ENCODE data around the gene HDAC4. TPM values are rescaled to one million over a fixed set of nuclear protein-coding genes. Genes with fewer than 3 reads are reported as not detected.

The HDAC4 gene
- total RNA-seq, 1 experiment from 2014 or later: 61.5 TPM

GRCh38 chr2:239252393-239252792 lies 148.4 kb downstream of the HDAC4 start:
- POLR2A ChIA-PET (ENCODE audit: unreplicated experiment): no interaction called here
- Histone ChIP-seq H3K36me3 (ENCODE audit: low read depth) (no peaks in the 10 kb centered on the region), H3K27ac (no peak overlapping the region), H3K79me2 (ENCODE audit: low read depth) (peaks cover 22% of the 10 kb centered on the region), H3K27me3 (ENCODE audit: insufficient read depth, low read depth) (no peaks in the 10 kb centered on the region), H4K20me1 (ENCODE audit: insufficient read depth) (no peaks in the 10 kb centered on the region), H3K9me2 (ENCODE audit: insufficient read depth) (no peaks in the 10 kb centered on the region), H3K9me3 (ENCODE audit: insufficient read depth, low read depth) (no peaks in the 10 kb centered on the region), H3F3A (ENCODE audit: insufficient read depth, low read depth) (peaks cover 25% of the 10 kb centered on the region), H2AFZ (no peak overlapping the region), H3K4me2 (no peak overlapping the region), H3K4me3 (no peak overlapping the region), H3K4me1 (replicated peaks; ENCODE audit: insufficient read depth) (peaks cover 26% of the 10 kb centered on the region)
- no peak for DNase-seq
- CTCF ChIA-PET: no interaction called here
- BruUV-seq (replicated peaks): no TSS peak
- TF ChIP-seq, protein P1, sequence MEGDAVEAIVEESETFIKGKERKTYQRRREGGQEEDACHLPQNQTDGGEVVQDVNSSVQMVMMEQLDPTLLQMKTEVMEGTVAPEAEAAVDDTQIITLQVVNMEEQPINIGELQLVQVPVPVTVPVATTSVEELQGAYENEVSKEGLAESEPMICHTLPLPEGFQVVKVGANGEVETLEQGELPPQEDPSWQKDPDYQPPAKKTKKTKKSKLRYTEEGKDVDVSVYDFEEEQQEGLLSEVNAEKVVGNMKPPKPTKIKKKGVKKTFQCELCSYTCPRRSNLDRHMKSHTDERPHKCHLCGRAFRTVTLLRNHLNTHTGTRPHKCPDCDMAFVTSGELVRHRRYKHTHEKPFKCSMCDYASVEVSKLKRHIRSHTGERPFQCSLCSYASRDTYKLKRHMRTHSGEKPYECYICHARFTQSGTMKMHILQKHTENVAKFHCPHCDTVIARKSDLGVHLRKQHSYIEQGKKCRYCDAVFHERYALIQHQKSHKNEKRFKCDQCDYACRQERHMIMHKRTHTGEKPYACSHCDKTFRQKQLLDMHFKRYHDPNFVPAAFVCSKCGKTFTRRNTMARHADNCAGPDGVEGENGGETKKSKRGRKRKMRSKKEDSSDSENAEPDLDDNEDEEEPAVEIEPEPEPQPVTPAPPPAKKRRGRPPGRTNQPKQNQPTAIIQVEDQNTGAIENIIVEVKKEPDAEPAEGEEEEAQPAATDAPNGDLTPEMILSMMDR (conservative IDR thresholded peaks at IDR 0.05): no peak
- no peak for TF ChIP-seq EZH2 (IDR thresholded peaks at IDR 0.05; ENCODE audit: low read depth)
- intact Hi-C loops (cut with micrococcal nuclease; ENCODE audit: unreplicated experiment): no loop called here

- H3K27me3 ChIP-seq (ENCODE audit: insufficient read depth, low read depth): no peaks in the 10 kb centered on the region
- H3K4me2 ChIP-seq: no peak overlapping the region
- H4K20me1 ChIP-seq (ENCODE audit: insufficient read depth): no peaks in the 10 kb centered on the region
- H3K36me3 ChIP-seq (ENCODE audit: low read depth): no peaks in the 10 kb centered on the region
- peaks cover 18% of the 10 kb centered on the region for H3K79me2 ChIP-seq (ENCODE audit: low read depth)
- CTCF ChIA-PET: no interaction called here
- H3F3A ChIP-seq (ENCODE audit: insufficient read depth, low read depth): peaks cover 29% of the 10 kb centered on the region
- H3K4me3 ChIP-seq: no peak overlapping the region
- peaks cover 25% of the 10 kb centered on the region for H3K4me1 ChIP-seq (replicated peaks; ENCODE audit: insufficient read depth)
- H2AFZ ChIP-seq: no peak overlapping the region
- H3K27ac ChIP-seq: no peak overlapping the region
- TF ChIP-seq, protein P1 (conservative IDR thresholded peaks at IDR 0.05): no peak
- no peak for TF ChIP-seq EZH2 (IDR thresholded peaks at IDR 0.05; ENCODE audit: low read depth)
- POLR2A ChIA-PET (ENCODE audit: unreplicated experiment): no interaction called here
- intact Hi-C loops (cut with micrococcal nuclease; ENCODE audit: unreplicated experiment): no loop called here
- no peak for DNase-seq
- no peaks in the 10 kb centered on the region for H3K9me2 ChIP-seq (ENCODE audit: insufficient read depth)
- H3K9me3 ChIP-seq (ENCODE audit: insufficient read depth, low read depth): no peaks in the 10 kb centered on the region
- BruUV-seq (replicated peaks): no TSS peak
Observed at GRCh38 chr2:239251971-239252370, 148.8 kb downstream of the HDAC4 start.

DNA sequence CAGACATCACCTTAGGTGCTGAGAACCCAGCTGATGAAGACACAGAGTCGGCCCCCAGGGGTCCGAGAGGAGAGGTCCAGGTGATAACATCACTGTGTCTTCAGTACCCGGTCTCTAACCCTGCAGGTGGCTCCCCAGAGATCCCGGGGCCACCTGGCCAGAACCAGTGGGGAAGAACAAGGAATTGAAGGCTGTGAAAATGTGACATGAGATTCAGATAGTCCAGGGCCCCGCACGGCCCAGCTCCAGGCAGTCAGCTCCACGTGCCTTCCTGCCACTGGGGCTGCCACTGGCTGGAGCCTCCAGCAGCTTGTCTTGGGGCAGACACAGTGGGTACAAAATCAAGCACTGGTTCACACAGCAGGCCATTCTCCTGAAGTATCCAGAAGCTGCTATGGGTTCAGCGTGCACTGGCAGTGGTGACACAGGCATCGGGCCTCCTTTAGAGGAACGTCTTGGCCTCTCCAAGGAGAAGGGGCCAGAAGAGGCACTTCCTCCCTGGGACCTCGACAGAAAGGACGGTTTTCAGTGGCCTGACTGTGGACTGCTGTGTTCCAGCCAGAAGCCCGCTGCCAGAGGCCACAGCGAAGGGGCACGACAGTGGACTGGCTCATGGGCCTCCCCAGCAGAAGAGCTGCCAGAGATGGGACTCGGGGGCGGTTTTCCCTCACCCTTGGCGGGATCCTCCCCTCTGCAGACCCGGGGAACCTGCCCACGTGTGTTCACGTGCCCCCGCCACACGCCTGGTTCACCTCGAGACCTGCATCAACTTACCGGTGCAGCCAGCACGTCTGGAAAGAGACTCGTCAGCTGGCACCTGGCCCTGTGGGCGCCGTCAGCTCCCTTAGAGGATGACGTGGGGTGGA lies 150.4 kb downstream of the HDAC4 start:
- no peak overlapping the region for H3K4me2 ChIP-seq
- DNase-seq: no peak
- H3K4me1 ChIP-seq (replicated peaks; ENCODE audit: insufficient read depth): peaks cover 37% of the 10 kb centered on the region
- H3K27me3 ChIP-seq (ENCODE audit: insufficient read depth, low read depth): no peaks in the 10 kb centered on the region
- POLR2A ChIA-PET (ENCODE audit: unreplicated experiment): interaction anchor here (0.5 to 0.6 kb wide), 2 partner anchors 89 to 150 kb away, joined by 3 to 4 read pairs; partner anchors contain the start of gene HDAC4
- no TSS peak for BruUV-seq (replicated peaks)
- H4K20me1 ChIP-seq (ENCODE audit: insufficient read depth): no peaks in the 10 kb centered on the region
- no peaks in the 10 kb centered on the region for H3K9me3 ChIP-seq (ENCODE audit: insufficient read depth, low read depth)
- no peaks in the 10 kb centered on the region for H3K9me2 ChIP-seq (ENCODE audit: insufficient read depth)
- CTCF ChIA-PET: no interaction called here
- H3K27ac ChIP-seq: no peak overlapping the region
- H2AFZ ChIP-seq: no peak overlapping the region
- no peak overlapping the region for H3K4me3 ChIP-seq
- H3K79me2 ChIP-seq (ENCODE audit: low read depth): peaks cover 17% of the 10 kb centered on the region
- H3F3A ChIP-seq (ENCODE audit: insufficient read depth, low read depth): peaks cover 44% of the 10 kb centered on the region
- no peaks in the 10 kb centered on the region for H3K36me3 ChIP-seq (ENCODE audit: low read depth)
- TF ChIP-seq EZH2 (IDR thresholded peaks at IDR 0.05; ENCODE audit: low read depth): no peak
- TF ChIP-seq, protein P1 (conservative IDR thresholded peaks at IDR 0.05): no peak
- intact Hi-C loops (cut with micrococcal nuclease; ENCODE audit: unreplicated experiment): no loop called here
